ENCODE measurements around the gene SLC44A5. TPM values are rescaled to one million over a fixed set of nuclear protein-coding genes. Genes with fewer than 3 reads are reported as not detected.
A peak's percentile ranks its signal among the peaks of the same experiment; 100 is the strongest.

Gene SLC44A5
- total RNA-seq, 4 donors from 2014 or later = 0.15 to 0.58 TPM; not detected in 2

DNA sequence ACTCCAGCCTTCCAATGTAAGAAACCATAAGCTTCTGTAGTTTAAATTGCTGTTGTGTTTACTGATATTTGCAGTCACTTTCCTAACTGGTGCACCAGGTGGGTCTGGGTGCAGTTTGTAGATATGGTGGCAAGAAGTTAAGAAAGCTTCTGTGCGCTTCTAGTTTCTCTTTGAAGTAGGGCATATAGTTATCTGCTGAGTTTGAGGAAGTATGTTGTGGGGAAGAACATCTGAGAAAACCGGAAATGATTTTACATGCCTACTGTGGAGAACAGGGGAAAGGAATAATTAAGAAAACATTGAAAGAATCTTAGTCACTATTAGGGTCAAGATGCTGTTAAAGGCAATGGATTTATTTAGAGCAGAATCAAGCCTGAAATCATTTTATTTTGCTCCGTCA is 14.9 kb upstream of the SLC44A5 start:
- intact Hi-C loops (cut with DNase I; ENCODE audit: low total_unique reads) (no loop called here), in situ Hi-C loops (cut with MboI; ENCODE audit: low sequenced_read_pairs in 4 of 4) (loop anchor here in 1 of 4 donors (25.0 kb wide), 1 partner anchor 388 kb away; no protein-coding TSS in a partner anchor)
- Histone ChIP-seq H3K4me3 (no peak overlapping the region), H3K27ac (no peak overlapping the region), H3K4me1 (no peaks in the 10 kb centered on the region), H3K36me3 (no peaks in the 10 kb centered on the region), H3K27me3 (peaks cover 0 to 4% (median 0%) of the 10 kb centered on the region in 3 donors), H3K9me3 (no peaks in the 10 kb centered on the region)
- no peak for DNase-seq
- TF ChIP-seq POLR2A (IDR thresholded peaks at IDR 0.05) (no peak), CTCF (IDR thresholded peaks at IDR 0.05 in 4 of 5, conservative IDR thresholded peaks at IDR 0.05 in 1 of 5) (no peak)
- no peak for ATAC-seq

- DNase-seq (no peak), ATAC-seq (no peak)
- intact Hi-C loops (cut with DNase I; ENCODE audit: low total_unique reads) (no loop called here), in situ Hi-C loops (cut with MboI; ENCODE audit: low sequenced_read_pairs in 4 of 4) (loop anchor here in 1 of 4 donors (25.0 kb wide), 1 partner anchor 356 kb away; no protein-coding TSS in a partner anchor)
- H3K4me3 ChIP-seq = no peak overlapping the region
- H3K9me3 ChIP-seq = no peaks in the 10 kb centered on the region
- H3K4me1 ChIP-seq = peaks cover 14 to 21% of the 10 kb centered on the region in 2 donors
- TF ChIP-seq CTCF (IDR thresholded peaks at IDR 0.05 in 4 of 5, conservative IDR thresholded peaks at IDR 0.05 in 1 of 5) (no peak), POLR2A (IDR thresholded peaks at IDR 0.05) (no peak)
- H3K36me3 ChIP-seq = no peaks in the 10 kb centered on the region
- peaks cover 25 to 50% (median 30%) of the 10 kb centered on the region in 3 donors for H3K27me3 ChIP-seq
- no peak overlapping the region for H3K27ac ChIP-seq
Observed at GRCh38 chr1:75618382-75618781, 7.5 kb upstream of the SLC44A5 start.

DNA sequence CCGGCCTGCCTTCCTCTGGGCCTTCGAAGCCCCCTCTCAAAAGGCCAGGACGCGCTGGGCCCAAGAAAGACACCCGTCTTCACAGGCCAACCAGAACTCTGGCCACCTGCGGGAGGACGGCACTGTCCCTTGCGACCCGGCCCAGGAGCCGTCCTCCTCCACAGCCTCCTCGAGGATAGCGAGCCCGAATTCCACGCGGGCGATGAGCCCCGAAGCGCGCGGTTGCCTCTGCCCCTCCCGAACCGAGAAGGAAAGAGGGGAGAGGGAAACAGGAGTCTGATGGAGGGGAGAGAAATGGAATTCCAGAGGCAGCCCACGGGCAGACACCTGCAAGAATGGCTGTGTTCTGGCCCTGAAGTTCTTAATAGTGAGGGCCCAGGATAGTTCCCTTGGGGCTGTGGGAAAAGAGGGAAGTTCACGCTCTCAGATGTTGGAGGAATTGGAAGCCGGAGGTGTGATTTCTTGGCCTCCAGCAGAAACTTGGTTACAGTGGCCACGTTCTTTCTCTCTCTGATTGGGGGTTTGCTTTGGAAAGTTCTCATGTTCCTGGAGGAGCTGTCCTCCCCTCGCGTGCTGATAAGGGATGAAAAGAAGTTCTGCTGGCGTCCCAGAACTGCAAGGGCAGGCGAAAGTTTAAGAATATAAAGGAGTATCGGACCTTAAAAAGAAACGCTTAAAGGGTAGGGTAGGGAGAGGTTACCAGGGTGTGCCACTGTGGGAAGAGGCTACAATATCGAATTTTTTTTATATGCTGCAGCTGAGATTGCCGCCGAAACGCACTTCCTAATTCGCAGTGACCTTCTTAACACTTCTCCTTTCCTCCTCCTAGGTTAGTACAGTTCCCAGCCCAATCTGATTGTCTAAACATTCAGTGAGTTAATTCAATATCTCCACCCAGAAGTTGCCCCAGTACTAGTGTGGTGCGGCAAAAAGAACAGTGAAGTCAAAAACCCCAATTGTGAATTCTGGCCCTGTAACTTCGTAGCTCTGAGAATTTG is 5.8 kb upstream of the SLC44A5 start:
- DNase-seq (no peak), ATAC-seq (no peak)
- peaks cover 14 to 21% of the 10 kb centered on the region in 2 donors for H3K4me1 ChIP-seq
- intact Hi-C loops (cut with DNase I; ENCODE audit: low total_unique reads) = no loop called here
- TF ChIP-seq CTCF (IDR thresholded peaks at IDR 0.05 in 4 of 5, conservative IDR thresholded peaks at IDR 0.05 in 1 of 5) = no peak
- no peak for TF ChIP-seq POLR2A (IDR thresholded peaks at IDR 0.05)
- H3K36me3 ChIP-seq = no peaks in the 10 kb centered on the region
- H3K27ac ChIP-seq = no peak overlapping the region
- peak overlapping the region; percentile 48 to 60 (median 56) for H3K4me3 ChIP-seq
- peaks cover 37 to 63% (median 43%) of the 10 kb centered on the region in 3 donors for H3K27me3 ChIP-seq
- no peaks in the 10 kb centered on the region for H3K9me3 ChIP-seq
- in situ Hi-C loops (cut with MboI; ENCODE audit: low sequenced_read_pairs in 4 of 4) = loop anchor here in 1 of 4 donors (25.0 kb wide), 1 partner anchor 354 kb away; no protein-coding TSS in a partner anchor

DNA sequence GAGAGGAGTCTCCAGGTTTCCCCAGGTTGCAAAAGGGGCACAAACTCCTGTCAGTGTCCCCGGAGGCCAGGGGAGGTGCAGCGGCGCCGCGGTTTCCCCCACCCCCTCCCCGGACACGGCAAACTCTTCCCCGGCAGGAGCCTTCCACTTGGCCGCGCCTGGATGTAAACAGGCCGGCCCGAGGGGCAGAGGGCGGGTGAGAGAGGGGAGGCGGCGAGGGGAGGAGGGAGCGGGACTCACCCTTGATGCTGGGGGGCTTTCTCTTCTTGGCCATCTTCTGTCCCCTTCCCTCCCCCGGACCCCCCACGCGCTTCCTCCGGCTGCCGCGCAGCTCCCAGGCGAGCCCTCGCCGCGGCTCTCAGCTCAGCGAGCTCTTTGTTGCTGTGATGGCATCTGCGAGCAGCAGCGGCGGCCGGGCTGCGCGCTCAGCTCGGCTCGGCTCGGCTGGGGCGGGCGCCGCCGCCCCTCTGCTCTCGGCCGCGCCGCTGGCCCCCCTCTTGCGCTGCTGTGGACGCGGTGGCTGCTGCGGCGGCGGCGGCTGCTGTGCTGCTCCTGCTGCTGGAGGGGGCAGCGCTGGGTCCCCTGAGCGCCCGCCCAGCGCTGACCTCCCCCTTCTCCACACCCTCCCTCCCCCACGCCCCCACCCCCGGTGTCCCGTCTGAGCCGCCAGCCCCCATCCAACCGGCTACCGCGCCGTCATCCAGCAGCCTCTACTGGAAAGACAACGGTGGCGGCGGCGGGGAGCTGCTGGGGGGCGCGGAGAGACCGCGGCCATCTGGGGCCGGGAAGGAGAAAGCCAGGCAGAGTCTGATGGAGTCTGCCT is 4.9 kb upstream of the SLC44A5 start:
- in situ Hi-C loops (cut with MboI; ENCODE audit: low sequenced_read_pairs in 4 of 4) (loop anchor here in 1 of 4 donors (25.0 kb wide), 1 partner anchor 354 kb away; no protein-coding TSS in a partner anchor), intact Hi-C loops (cut with DNase I; ENCODE audit: low total_unique reads) (no loop called here)
- no peaks in the 10 kb centered on the region for H3K9me3 ChIP-seq
- no peak for TF ChIP-seq POLR2A (IDR thresholded peaks at IDR 0.05)
- TF ChIP-seq CTCF (IDR thresholded peaks at IDR 0.05 in 4 of 5, conservative IDR thresholded peaks at IDR 0.05 in 1 of 5) = no peak
- H3K36me3 ChIP-seq = no peaks in the 10 kb centered on the region
- DNase-seq (no peak), ATAC-seq (peak in 1 of 2 donors; percentile 59)
- H3K4me3 ChIP-seq = peak overlapping the region; percentile 48 to 60 (median 56)
- peaks cover 37 to 67% (median 44%) of the 10 kb centered on the region in 3 donors for H3K27me3 ChIP-seq
- H3K27ac ChIP-seq = no peak overlapping the region
- peaks cover 14 to 21% of the 10 kb centered on the region in 2 donors for H3K4me1 ChIP-seq
